ENCODE measurements around the gene MKNK1. TPM values are rescaled to one million over a fixed set of nuclear protein-coding genes. Genes with fewer than 3 reads are reported as not detected.

The MKNK1 gene
- total and polyA plus RNA-seq, 2 of the 8 experiments (the other 6 are each of a cell fraction or from before 2014, with no cell fraction given): 13.9 to 21.5 TPM

DNA sequence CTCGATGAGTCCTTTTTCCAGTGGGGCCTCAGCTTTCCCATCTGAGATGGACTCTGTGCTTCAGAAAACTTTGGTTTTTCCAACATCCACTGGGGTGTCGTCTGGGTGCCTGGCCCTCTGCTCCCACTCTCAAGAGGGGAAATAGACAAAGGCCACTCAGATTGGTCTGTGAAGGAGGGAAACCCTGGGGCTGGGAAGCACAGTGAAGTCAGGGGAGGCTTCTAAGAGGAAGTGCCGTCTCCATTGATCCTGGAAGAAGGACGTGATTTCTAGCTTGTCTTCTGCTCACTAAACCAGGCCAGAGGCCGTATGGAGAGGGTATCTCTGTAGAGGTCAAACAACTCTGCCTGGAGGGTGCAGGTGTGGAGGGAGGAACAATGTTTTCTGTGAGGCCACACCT lies 57.9 kb downstream of the MKNK1 start:
- no peak overlapping the region for H2AFZ ChIP-seq (ENCODE audit: low read length)
- POLR2A ChIA-PET (ENCODE audit: partially characterized antibody): interaction anchor here (0.6 to 1.4 kb wide), 4 partner anchors 11 to 69 kb away, joined by 3 to 5 read pairs (median 4); a partner anchor contains a TSS
- no peak overlapping the region for H3K56ac ChIP-seq (replicated peaks; ENCODE audit: insufficient read length, low read depth, low read length)
- no peak overlapping the region for H3K14ac ChIP-seq (ENCODE audit: insufficient read length)
- no peak overlapping the region for H4K91ac ChIP-seq (replicated peaks; ENCODE audit: insufficient read length, low read length)
- H3K18ac ChIP-seq (ENCODE audit: extremely low read depth, low read length): no peak overlapping the region
- no peak overlapping the region for H2AK5ac ChIP-seq (ENCODE audit: low read depth, low read length)
- H2BK12ac ChIP-seq (ENCODE audit: low read depth, low read length): no peak overlapping the region
- peaks cover 31 to 56% (median 52%) of the 10 kb centered on the region in 4 experiments for H3K27me3 ChIP-seq (replicated peaks in 1 of 4; ENCODE audit: control insufficient read depth in 3 of 4, extremely low read depth in 1 of 4, insufficient read depth in 3 of 4, low read length in 3 of 4)
- peaks cover 0 to 30% (median 19%) of the 10 kb centered on the region in 4 experiments; a peak in 6 of 7 replicates for H3K4me1 ChIP-seq (replicated peaks in 1 of 4; ENCODE audit: control insufficient read depth in 3 of 4, insufficient read depth in 4 of 4, low read length in 3 of 4)
- no peak overlapping the region for H3K9ac ChIP-seq (replicated peaks in 1 of 4; ENCODE audit: extremely low read depth in 1 of 4, low read depth in 3 of 4, low read length in 3 of 4)
- no peak overlapping the region for H3K27ac ChIP-seq (ENCODE audit: low read depth, low read length)
- CTCF ChIA-PET (ENCODE audit: partially characterized antibody): interaction anchor here (0.6 to 25.0 kb wide), 7 partner anchors 8 to 135 kb away, joined by 3 to 1068 read pairs (median 26); partner anchors contain the start of gene DMBX1
- H2BK15ac ChIP-seq (ENCODE audit: low read length): no peak overlapping the region
- no peaks in the 10 kb centered on the region for H3K79me1 ChIP-seq (ENCODE audit: low read depth, low read length)
- no peak overlapping the region for H2BK120ac ChIP-seq (replicated peaks; ENCODE audit: low read depth, low read length)
- no peaks in the 10 kb centered on the region for H3K79me2 ChIP-seq (ENCODE audit: control insufficient read depth in 1 of 2, insufficient read depth in 2 of 2, low read length in 2 of 2)
- FAIRE-seq (no peak), DNase-seq (ENCODE audit: low read depth in 1 of 2, low spot score in 2 of 2) (no peak)
- H3K4ac ChIP-seq (replicated peaks; ENCODE audit: insufficient read length, low read depth, low read length): no peak overlapping the region
- no peak overlapping the region for H2BK20ac ChIP-seq (ENCODE audit: low read length)
- H3K4me3 ChIP-seq (ENCODE audit: extremely low read depth in 1 of 4, insufficient read depth in 2 of 4, low read depth in 3 of 4, low read length in 4 of 4): no peak overlapping the region
- no peaks in the 10 kb centered on the region for H3K9me3 ChIP-seq (ENCODE audit: insufficient read depth in 2 of 2, low read depth in 1 of 2, low read length in 1 of 2)
- no peaks in the 10 kb centered on the region for H4K20me1 ChIP-seq (replicated peaks in 1 of 2; ENCODE audit: control insufficient read depth in 1 of 2, insufficient read depth in 2 of 2, low read length in 2 of 2)
- no peak overlapping the region for H3K4me2 ChIP-seq (ENCODE audit: insufficient read depth in 1 of 2, low read depth in 2 of 2, low read length in 2 of 2)
- no peak overlapping the region for H3K23ac ChIP-seq (ENCODE audit: insufficient read length)
- no peak overlapping the region for H4K5ac ChIP-seq (ENCODE audit: insufficient read length, low read depth, low read length)
- 71% methylated on average over 5 of the region's 5 CpGs; no CpG with 5 or more reads in 1 of the 2 experiments for WGBS, 2 experiments (ENCODE audit: extremely low coverage in 1 of 2, insufficient coverage in 1 of 2, insufficient read length in 1 of 2, insufficient replicate concordance in 2 of 2, low coverage in 1 of 2, low lambda C conversion rate in 2 of 2, missing lambda C conversion rate in 1 of 2)
- H3K36me3 ChIP-seq (ENCODE audit: control insufficient read depth in 2 of 4, insufficient read depth in 4 of 4, low read length in 3 of 4): no peaks in the 10 kb centered on the region
- H2BK5ac ChIP-seq (ENCODE audit: low read depth, low read length): no peak overlapping the region
- no peak overlapping the region for H4K8ac ChIP-seq (ENCODE audit: extremely low read depth, insufficient read depth, low read length)
- TF ChIP-seq SP4 (IDR thresholded peaks at IDR 0.05; ENCODE audit: low read length): no peak
- TF ChIP-seq CREB1 (IDR thresholded peaks at IDR 0.05): no peak
- no peak for TF ChIP-seq CBX8 (IDR thresholded peaks at IDR 0.05; ENCODE audit: borderline replicate concordance, low read depth, low read length)
- no peak for TF ChIP-seq POLR2A (IDR thresholded peaks at IDR 0.05; ENCODE audit: control extremely low read depth in 1 of 2, low read depth in 2 of 2, low read length in 2 of 2)
- TF ChIP-seq ASH2L (IDR thresholded peaks at IDR 0.05; ENCODE audit: low read length): no peak
- TF ChIP-seq KDM1A (IDR thresholded peaks at IDR 0.05; ENCODE audit: borderline replicate concordance, low read length): no peak
- TF ChIP-seq POLR2AphosphoS5 (IDR thresholded peaks at IDR 0.05; ENCODE audit: low read depth, low read length): no peak
- TF ChIP-seq POU5F1 (IDR thresholded peaks at IDR 0.05; ENCODE audit: low read depth, low read length): no peak
- no peak for TF ChIP-seq TAF1 (IDR thresholded peaks at IDR 0.05; ENCODE audit: low read depth, low read length)
- no peak for TF ChIP-seq CHD2 (IDR thresholded peaks at IDR 0.05; ENCODE audit: low read length)
- TF ChIP-seq EP300 (IDR thresholded peaks at IDR 0.05; ENCODE audit: borderline replicate concordance in 1 of 2, low read depth in 2 of 2, low read length in 2 of 2): no peak
- no peak for TF ChIP-seq SRF (IDR thresholded peaks at IDR 0.05; ENCODE audit: low read depth, low read length)
- TF ChIP-seq, protein P1, sequence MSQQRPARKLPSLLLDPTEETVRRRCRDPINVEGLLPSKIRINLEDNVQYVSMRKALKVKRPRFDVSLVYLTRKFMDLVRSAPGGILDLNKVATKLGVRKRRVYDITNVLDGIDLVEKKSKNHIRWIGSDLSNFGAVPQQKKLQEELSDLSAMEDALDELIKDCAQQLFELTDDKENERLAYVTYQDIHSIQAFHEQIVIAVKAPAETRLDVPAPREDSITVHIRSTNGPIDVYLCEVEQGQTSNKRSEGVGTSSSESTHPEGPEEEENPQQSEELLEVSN (IDR thresholded peaks at IDR 0.05): no peak
- TF ChIP-seq NANOG (IDR thresholded peaks at IDR 0.05; ENCODE audit: insufficient read depth, low read depth, low read length, poor library complexity, severe bottlenecking): no peak
- H3K23me2 ChIP-seq (ENCODE audit: low read depth, low read length): peaks cover 12% of the 10 kb centered on the region

Measured in H1 (cell line).